Measurements from ENCODE around the gene PRKRIP1.
"Not testable (repeated sequence)": the region's sequence is repeated elsewhere in the genome, so short reads cannot be mapped to it uniquely, and the experiment has no call there.

PRKRIP1 gene

DNA sequence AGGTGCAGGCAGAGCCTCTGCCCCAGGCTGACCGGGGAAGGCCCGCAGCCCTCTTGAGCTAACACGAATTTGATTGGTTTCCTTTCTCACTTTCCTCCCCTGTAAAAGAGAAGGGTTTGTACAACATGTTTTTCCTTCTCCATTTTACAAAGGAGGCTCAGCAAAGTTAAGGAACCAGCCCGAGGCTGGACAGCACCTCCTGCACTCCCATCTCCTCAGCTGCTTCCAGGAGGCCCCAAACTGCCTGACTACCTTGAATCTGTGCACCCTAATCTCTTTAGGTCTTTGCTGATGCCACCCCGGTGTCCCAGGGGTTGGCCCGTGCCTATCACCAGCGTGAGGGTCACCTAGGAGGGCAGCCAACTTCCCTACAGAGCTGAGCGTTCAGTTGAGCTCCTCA is 64.3 kb downstream of the PRKRIP1 start:
- no peak for DNase-seq

DNA sequence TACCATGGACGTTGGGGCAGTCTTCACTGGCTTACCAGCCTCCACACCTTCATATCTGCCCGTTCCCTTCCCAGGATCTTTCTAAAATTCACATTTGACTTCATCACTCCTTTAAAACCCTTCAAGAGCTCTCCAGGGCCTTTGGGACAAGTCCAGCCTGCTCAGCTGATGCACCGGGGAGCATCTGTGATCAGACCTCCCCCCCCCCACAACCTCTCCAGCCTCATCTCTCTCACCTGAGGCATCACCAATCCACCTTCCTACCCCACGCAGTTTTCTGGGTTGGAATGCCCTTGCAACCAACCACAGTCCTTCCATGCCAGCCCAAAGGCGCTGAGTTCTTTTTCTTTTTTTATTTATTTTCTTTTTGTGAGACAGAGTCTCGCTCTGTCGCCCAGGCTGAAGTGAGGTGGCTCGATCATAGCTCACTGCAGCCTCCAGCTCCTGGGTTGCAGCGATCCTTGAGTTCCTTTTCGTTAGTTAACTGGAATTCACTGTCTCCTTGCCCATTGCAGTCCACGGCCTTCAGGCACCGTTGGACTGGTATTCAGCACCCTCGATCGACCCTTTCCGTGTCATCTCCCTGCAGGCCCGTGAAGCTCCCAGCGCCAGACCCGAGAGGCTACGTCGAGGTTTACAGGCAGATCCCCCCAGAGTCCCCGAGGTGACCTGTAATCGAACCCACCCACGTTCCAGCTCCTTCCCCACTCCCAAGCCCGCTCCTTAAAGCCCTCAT is 67.8 kb downstream of the PRKRIP1 start:
- DNase-seq, result peak; percentile 39

DNA sequence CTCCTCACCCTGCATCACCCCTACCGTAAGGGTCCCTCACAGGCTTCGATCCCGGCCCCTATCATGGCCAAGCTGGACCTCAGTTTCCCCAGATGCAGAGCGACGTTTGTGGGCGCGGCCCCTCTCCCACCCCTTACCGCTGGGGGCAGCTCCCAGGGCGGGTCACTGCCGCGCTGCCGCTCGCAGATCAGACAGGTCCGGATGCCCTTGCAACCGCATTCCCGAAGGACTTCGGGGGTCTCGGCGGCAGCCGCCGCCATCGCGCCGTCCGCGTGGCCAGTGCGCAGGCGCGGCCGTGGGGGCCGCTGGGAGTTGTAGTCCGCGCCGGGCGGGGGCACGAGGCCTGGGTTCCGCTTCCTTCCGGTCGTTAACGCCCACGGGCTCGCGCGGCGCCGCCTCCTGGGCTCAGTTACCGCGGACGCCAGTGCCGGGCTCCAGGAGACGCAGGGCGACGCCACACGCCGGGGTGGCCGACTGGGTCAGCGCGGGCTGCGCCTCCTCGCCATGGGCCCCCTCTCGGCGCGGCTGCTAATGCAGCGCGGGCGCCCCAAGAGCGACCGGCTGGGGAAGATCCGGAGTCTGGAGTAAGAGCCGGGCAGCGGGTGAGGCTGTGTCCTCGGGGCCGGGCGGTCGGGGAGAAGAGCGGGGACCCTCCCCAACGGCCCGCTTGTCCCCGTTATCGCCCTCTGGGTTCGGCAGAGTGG is 68.6 kb downstream of the PRKRIP1 start, which contains the start of the genes ALKBH4 and LRWD1:
ALKBH4 (minus strand) TSS at position 287 of the 704 bp plus-strand sequence; CDS start at position 260, 27 bp downstream.
LRWD1 (plus strand) TSS at position 408 of the 704 bp plus-strand sequence; CDS start at position 505, 97 bp downstream.
- DNase-seq, result peak; percentile 97

GRCh38 chr7:102466097-102466496 is 69.9 kb downstream of the PRKRIP1 start:
- DNase-seq, result no peak

- no peak for DNase-seq
Observed at GRCh38 chr7:102467581-102468477, 71.7 kb downstream of the PRKRIP1 start.

DNA sequence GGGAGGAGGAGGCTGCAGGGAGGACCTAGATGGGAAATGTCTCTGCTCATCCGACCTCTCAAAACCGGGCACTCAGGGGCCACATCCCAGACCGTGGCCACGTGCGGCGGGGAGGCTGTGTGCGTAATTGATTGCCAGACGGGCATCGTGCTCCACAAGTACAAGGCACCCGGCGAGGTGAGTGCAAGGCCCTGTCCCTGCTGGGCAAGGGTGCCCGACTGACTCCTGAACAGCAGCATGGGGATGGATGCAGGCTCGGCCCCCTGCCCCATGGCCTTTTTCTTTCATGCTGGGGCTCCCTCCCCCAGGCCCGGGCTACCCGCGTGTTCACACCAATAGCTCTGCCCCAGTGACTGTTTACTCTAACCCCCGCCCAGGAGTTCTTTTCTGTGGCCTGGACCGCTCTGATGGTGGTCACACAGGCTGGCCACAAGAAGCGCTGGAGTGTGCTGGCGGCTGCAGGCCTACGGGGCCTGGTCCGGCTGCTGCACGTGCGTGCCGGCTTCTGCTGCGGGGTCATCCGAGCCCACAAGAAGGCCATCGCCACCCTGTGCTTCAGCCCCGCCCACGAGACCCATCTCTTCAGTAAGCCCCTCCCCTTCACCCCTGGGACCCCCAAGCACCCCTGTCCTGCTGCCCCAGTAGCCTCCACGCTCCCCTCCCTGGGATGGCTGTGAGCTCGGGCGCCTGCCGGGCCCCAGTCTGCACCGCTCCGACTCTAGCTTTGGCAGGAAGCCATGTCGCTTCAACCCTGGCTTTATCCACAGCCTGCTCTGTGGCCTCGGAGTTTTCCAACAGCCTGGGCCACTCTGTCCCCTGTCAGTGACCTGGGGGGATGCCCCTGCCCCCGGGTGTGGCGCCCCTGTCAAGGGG is 72.6 kb downstream of the PRKRIP1 start:
- no peak for DNase-seq

DNA sequence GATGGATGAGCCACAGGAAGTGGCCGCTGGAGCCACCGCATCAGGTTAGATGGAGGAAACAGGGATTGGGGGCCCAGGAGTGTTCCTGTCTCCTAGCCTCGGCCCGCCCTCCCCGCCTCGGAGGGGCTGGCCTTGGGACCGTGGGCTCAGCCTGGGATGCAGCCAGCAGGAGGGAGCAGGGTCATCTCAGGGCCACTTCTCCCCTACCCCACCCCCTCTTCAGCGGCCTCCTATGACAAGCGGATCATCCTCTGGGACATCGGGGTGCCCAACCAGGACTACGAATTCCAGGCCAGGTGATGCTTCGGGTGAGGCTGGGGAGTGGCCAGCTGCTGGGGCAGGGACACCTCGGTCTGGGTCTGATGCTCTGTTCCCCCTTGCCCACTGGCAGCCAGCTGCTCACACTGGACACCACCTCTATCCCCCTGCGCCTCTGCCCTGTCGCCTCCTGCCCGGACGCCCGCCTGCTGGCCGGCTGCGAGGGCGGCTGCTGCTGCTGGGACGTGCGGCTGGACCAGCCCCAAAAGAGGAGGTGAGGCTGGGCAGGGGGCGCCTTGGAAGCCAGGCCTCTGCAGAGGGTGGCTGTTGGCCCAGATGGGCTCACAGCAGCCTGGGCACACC is 73.3 kb downstream of the PRKRIP1 start:
- no peak for DNase-seq

DNA sequence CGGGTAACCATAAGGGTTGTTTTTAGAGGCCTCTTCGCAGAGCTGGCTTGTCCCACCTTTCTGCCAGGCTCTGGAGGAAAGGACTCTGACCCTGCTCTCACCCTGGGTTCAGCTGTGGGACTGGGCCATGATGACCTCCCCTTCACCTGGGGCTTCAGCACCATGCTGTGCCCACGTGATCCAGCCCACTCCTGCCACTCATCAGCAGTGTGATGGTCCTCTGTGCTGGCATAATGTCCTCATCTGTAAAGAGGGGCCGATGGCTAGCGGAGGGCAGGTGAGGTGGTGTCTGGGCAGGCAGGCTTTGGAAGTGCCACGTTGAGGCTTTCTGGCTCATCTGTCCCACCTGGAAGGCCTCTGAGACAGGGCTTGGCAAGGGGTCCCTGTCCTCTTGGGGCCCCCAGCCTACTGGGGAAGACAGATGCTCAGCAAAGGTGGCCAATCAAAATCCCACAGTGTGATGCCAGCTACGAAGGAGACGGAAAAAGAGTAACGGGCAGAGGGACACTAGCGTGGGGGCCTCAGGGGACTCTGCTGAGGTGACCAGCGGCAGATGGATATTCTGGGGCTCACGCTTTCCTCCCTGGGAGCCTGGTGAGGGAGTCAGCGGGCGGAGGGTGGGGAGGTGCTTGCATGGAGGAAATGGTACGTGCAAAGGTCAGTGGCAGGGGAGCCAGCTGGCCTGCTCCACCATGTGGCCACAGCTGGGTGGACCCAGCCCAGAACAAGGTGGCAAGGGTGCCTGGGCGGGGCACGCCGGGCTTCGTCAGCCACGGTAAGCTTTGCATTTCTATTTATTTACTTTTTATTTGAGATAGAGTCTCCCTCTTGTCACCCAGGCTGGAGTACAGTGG is 74.0 kb downstream of the PRKRIP1 start:
- no peak for DNase-seq

DNA sequence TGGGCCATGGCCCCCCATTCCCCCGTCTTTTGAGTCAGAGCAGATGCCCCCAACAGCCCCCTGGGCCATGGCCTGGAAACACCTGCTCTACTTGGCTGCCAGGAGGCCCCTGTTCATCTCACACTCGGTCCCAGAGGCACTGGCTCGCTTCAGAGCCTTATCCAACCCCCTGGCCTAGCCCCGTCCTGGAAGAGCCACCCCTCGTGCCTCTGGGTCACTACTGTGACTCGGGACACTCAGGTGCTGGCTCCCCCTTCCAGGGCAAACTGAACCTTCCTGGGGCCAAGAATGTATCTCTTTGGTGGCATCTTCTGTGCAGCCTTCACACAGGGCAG is 75.6 kb downstream of the PRKRIP1 start:
- DNase-seq, result no peak

DNA sequence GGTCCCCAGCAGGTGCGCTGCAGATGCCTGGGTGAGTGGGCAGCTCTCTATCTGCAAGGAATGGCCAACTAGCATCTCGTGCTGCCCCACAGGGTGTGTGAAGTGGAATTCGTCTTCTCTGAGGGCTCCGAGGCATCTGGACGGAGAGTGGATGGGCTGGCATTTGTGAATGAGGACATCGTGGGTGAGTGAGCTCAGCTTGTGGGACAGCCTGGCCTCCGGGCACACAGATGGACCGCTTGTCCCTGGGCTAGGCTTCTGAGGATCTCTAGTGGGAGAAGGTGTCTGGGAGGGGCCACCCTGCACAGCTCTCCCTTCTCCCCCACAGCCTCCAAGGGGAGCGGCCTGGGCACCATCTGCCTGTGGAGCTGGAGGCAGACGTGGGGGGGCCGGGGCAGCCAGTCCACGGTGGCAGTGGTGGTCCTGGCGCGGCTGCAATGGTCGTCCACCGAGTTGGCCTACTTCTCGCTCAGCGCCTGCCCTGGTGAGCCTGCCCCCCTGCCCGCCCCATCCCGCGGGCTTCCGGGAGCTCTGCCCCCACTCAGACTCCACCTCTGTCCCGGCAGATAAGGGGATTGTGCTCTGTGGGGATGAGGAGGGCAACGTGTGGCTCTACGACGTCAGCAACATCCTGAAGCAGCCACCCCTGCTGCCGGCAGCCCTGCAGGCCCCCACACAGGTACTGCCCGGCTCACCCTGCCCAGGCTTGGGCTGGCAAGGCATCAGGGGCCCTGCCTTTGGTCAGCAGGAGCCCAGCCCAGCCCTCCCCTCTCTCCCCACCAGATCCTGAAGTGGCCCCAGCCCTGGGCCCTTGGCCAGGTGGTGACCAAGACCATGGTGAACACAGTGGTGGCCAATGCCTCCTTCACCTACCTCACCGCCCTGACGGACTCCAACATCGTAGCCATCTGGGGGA is 76.2 kb downstream of the PRKRIP1 start:
- DNase-seq, result no peak

DNA sequence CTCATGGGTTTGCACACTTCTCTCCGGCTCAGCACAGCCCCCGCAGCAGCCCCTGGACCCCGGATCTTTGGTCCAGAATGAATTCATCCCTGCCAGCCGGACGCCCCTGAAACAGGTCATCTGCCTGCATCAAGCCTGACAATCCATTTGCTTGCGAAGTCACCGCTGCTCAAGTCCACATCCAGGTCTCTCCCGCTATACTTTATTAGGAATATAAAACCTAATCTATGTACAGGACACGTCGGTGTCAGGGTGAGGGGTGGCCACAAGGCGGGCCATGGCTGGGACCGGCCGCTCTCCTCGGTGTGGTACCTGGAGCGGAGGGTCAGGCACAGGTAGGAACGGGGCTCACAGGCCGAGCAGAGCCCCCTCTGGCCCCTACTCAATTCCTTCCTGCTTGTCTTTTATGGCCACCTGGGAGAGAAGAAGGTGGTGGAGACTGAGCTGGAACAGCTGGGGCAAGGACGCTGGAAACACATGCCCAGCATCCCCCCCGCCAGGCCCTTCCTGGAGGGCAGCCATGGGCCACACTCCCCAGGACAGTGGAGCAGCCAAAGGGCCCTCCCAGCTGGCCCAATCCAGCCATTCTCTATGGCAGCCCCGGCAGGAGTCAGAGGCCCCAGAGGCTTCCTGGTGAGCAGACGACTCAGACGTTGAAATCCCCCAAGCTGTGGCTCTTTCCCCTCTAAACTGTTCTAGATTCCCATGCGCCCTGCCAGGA is 77.3 kb downstream of the PRKRIP1 start:
- no peak for DNase-seq

- DNase-seq, result not testable (repeated sequence)
Observed at GRCh38 chr7:102474116-102474515, 78.0 kb downstream of the PRKRIP1 start.

DNA sequence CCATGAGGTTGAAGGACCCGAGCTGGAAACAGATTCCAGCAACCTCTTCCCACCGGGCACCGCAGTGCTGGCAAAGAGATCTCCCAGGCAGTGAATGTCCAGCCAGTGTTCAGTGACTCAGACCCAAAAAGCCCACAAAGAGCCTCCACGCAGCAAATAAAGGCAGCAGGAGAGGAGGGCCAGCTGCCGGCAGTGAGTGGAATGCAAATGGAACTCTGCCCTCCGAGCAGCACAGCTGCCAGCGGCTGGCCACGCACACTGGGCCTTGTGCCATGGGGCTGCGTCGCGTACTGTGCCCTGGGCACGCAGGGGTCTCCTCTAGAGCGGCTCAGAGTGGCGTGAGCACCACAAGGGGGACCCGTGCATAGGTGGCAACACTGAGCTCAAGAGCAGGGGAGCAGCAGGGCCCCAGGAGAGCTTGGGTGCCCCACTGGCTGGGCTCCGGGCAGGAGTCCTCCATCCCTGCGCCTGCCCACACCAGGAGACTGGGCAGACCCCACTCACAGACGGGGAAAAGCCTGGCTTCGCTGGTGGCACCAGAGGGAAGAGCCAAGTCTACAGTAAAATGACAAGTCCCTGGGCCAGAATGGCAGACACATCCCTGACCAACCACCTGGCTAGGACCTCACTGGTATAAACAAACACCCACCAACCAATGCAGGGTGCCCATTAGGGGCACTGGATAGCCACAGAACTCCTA is 78.7 kb downstream of the PRKRIP1 start:
- not testable (repeated sequence) for DNase-seq
